RWPE2 (cell line): ENCODE results near the gene FHIT.

Source experiments
- ATAC-seq: fragments of 200-7000 bp; cut with Tn5 transposase; 3 replicates; pipeline ENCODE4 v1.9.1; 2021; ENCODE audit warnings: low read depth
- DNase-seq: peaks from one replicate; pipeline ENCODE4 v3.0.0-alpha.2; 2020; ENCODE audit warnings: low spot score
- H3K27ac ChIP-seq: fragments of 450-650 bp; 2 replicates; pipeline ENCODE4 v1.5.1; 2017; ENCODE audit warnings: mild to moderate bottlenecking; ENCODE audit not compliant: poor library complexity, severe bottlenecking
- H3K27me3 ChIP-seq: fragments of 250-450 bp; sonication (Bioruptor Pico); 2 replicates; pipeline ENCODE4 v1.5.1; 2021; ENCODE audit warnings: mild to moderate bottlenecking, moderate library complexity; ENCODE audit not compliant: insufficient read depth, poor library complexity, severe bottlenecking
- H3K36me3 ChIP-seq: fragments of 250-450 bp; sonication (Bioruptor Pico); 2 replicates; pipeline ENCODE4 v1.5.1; 2020; ENCODE audit warnings: low read depth, mild to moderate bottlenecking, moderate library complexity
- H3K4me1 ChIP-seq: fragments of 250-450 bp; sonication (Bioruptor Pico); 2 replicates; pipeline ENCODE4 v1.5.1; 2021; ENCODE audit warnings: mild to moderate bottlenecking, moderate library complexity; ENCODE audit not compliant: insufficient read depth, poor library complexity, severe bottlenecking
- H3K4me3 ChIP-seq: fragments of 250-450 bp; sonication (Bioruptor Pico); 2 replicates; pipeline ENCODE4 v1.5.1; 2021; ENCODE audit warnings: mild to moderate bottlenecking, moderate library complexity; ENCODE audit not compliant: severe bottlenecking
- H3K9me3 ChIP-seq: fragments of 250-450 bp; sonication (Bioruptor Pico); 2 replicates; pipeline ENCODE4 v1.5.1; 2021; ENCODE audit warnings: mild to moderate bottlenecking, moderate library complexity; ENCODE audit not compliant: severe bottlenecking
- TF ChIP-seq, protein P1 (sequence below): fragments of 450-650 bp; IDR thresholded peaks from one replicate; pipeline ENCODE4 v1.5.1; 2017; ENCODE audit warnings: mild to moderate bottlenecking, moderate library complexity; ENCODE audit not compliant: poor library complexity, severe bottlenecking

Gene FHIT

GRCh38 chr3:59769127-59769750 is 1482.0 kb downstream of the FHIT start:
- ATAC-seq (no peak), DNase-seq (no peak)
- TF ChIP-seq, protein P1, sequence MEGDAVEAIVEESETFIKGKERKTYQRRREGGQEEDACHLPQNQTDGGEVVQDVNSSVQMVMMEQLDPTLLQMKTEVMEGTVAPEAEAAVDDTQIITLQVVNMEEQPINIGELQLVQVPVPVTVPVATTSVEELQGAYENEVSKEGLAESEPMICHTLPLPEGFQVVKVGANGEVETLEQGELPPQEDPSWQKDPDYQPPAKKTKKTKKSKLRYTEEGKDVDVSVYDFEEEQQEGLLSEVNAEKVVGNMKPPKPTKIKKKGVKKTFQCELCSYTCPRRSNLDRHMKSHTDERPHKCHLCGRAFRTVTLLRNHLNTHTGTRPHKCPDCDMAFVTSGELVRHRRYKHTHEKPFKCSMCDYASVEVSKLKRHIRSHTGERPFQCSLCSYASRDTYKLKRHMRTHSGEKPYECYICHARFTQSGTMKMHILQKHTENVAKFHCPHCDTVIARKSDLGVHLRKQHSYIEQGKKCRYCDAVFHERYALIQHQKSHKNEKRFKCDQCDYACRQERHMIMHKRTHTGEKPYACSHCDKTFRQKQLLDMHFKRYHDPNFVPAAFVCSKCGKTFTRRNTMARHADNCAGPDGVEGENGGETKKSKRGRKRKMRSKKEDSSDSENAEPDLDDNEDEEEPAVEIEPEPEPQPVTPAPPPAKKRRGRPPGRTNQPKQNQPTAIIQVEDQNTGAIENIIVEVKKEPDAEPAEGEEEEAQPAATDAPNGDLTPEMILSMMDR: no peak
- Histone ChIP-seq H3K36me3 (no peaks in the 10 kb centered on the region), H3K27ac (no peak overlapping the region), H3K4me3 (no peak overlapping the region), H3K9me3 (no peaks in the 10 kb centered on the region), H3K4me1 (peaks cover 3% of the 10 kb centered on the region), H3K27me3 (no peaks in the 10 kb centered on the region)

DNA sequence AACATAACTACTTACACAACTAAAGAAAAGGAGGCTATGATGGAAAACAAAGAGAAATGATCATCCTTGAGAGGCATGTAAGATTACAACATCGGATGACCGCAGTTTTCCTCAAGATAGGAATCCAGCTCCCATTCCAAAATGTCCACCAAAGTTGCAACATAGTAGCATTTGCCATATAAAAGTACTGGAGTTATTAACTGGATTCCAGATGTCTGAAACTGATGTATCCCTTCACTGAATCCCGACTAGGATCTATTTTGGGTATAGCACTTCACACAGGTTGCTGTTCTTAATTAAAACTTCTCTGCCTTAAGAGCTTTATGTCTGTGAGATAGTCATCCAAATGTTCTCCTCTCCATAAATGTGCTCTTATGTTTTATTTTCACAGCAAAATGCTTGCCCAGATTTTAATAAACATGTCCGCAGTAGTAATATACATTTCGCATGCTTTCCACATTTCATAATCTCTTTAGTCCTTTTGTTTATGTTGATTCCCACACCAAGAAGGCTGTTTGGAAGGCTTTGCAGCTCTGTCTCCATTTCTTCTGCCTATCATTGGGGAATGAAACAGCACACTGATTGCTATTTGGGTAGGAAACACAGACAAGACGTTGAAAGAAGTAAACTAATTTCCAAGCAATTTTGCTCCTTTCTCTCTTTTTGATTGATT is 1484.9 kb downstream of the FHIT start:
- no peaks in the 10 kb centered on the region for H3K9me3 ChIP-seq
- no peak overlapping the region for H3K4me3 ChIP-seq
- ATAC-seq (no peak), DNase-seq (no peak)
- no peaks in the 10 kb centered on the region for H3K36me3 ChIP-seq
- no peak overlapping the region for H3K27ac ChIP-seq
- no peaks in the 10 kb centered on the region for H3K4me1 ChIP-seq
- no peaks in the 10 kb centered on the region for H3K27me3 ChIP-seq
- TF ChIP-seq, protein P1: no peak

GRCh38 chr3:59764171-59764570 is 1487.1 kb downstream of the FHIT start:
- ATAC-seq (no peak), DNase-seq (no peak)
- no peaks in the 10 kb centered on the region for H3K36me3 ChIP-seq
- no peak overlapping the region for H3K4me3 ChIP-seq
- no peaks in the 10 kb centered on the region for H3K9me3 ChIP-seq
- TF ChIP-seq, protein P1: no peak
- no peaks in the 10 kb centered on the region for H3K4me1 ChIP-seq
- H3K27ac ChIP-seq: no peak overlapping the region
- H3K27me3 ChIP-seq: no peaks in the 10 kb centered on the region

DNA sequence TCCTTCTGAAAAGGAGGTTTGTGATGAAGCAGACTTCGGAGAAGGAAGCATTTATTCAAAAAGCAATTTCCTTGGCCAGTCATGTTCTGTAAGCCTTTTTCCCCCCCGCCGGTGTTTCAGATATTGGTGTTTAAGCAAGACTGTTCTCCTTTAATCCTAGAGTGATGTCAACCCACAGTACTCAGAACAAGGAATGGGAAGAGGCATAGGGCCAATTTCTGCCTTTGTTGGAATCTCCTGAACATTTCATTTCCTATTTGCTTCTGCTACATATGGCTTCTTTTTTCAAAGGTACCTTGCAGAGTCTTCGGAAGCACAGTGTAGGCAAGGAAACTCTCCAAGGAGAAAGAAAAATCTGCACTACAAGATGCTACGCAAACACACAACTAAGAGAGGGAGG is 1488.3 kb downstream of the FHIT start:
- Histone ChIP-seq H3K27me3 (no peaks in the 10 kb centered on the region), H3K36me3 (no peaks in the 10 kb centered on the region), H3K4me1 (no peaks in the 10 kb centered on the region), H3K4me3 (no peak overlapping the region), H3K9me3 (no peaks in the 10 kb centered on the region), H3K27ac (no peak overlapping the region)
- no peak for ATAC-seq
- DNase-seq: no peak
- TF ChIP-seq, protein P1: no peak
